Vagina (tissue), 2 donors: Measurements from ENCODE around the gene NSFL1C. TPM values are rescaled to one million over a fixed set of nuclear protein-coding genes. Genes with fewer than 3 reads are reported as not detected.

Experiments used
- DNase-seq, 2 donors: peaks; one replicate each; pipeline ENCODE4 v3.0.0-alpha.2; 2017; ENCODE audit errors: extremely low spot score in 2 of 2
- H3K27ac ChIP-seq: fragments of 200-600 bp; sonication (generic); one replicate; pipeline ENCODE4 v1.5.1; 2019
- H3K27me3 ChIP-seq: fragments of 200-600 bp; sonication (generic); one replicate; pipeline ENCODE4 v1.5.1; 2019
- H3K36me3 ChIP-seq, 2 donors: fragments of 200-600 bp; sonication (generic); one replicate each; pipeline ENCODE4 v1.5.1; 2017 to 2019
- H3K4me1 ChIP-seq: fragments of 200-600 bp; sonication (generic); one replicate; pipeline ENCODE4 v1.5.1; 2019
- H3K4me3 ChIP-seq, 2 donors: fragments of 200-600 bp; sonication (generic); 1 replicate in 1 of 2; 2 replicates in 1 of 2; pipeline ENCODE4 v1.5.1; 2016 to 2019
- H3K9me3 ChIP-seq: fragments of 200-600 bp; sonication (generic); one replicate; pipeline ENCODE4 v1.5.1; 2019
- POLR2A ChIP-seq, 2 donors: fragments of 450-650 bp; IDR thresholded peaks; one replicate each; pipeline ENCODE4 v1.6.1; 2017; ENCODE audit warnings: antibody characterized with exemption in 2 of 2, mild to moderate bottlenecking in 2 of 2, moderate library complexity in 2 of 2
- POLR2AphosphoS5 ChIP-seq, 2 donors: sonication (generic); formaldehyde crosslinking; IDR thresholded peaks; one replicate each; pipeline ENCODE4 v1.9.0; 2017; ENCODE audit warnings: antibody characterized with exemption in 2 of 2, mild to moderate bottlenecking in 2 of 2, low read depth in 1 of 2; ENCODE audit not compliant: insufficient read depth in 1 of 2
- intact Hi-C: fragments of 100-400 bp; cut with DNase I; formaldehyde crosslinking; loops from one replicate; pipeline ENCODE4 v1.15.1; 2023
- total RNA-seq: library from RNA; depleted of rRNA; stranded (reverse); fragments of >200 nt; gene quantifications from one replicate; pipeline ENCODE4 v1.2.3, GENCODE V29; 2016
- TF ChIP-seq, protein P1 (sequence below), 3 experiments: fragments of 450-650 bp in 2 of 3; fragments of 200-600 bp in 1 of 3; sonication (generic) in 1 of 3; IDR thresholded peaks; one replicate each; pipeline ENCODE4 v1.5.1; 2017 to 2019; ENCODE audit warnings: antibody characterized with exemption in 3 of 3, mild to moderate bottlenecking in 2 of 3, moderate library complexity in 2 of 3

Gene NSFL1C
- total RNA-seq, 1 donor from 2014 or later: 53.8 TPM

DNA sequence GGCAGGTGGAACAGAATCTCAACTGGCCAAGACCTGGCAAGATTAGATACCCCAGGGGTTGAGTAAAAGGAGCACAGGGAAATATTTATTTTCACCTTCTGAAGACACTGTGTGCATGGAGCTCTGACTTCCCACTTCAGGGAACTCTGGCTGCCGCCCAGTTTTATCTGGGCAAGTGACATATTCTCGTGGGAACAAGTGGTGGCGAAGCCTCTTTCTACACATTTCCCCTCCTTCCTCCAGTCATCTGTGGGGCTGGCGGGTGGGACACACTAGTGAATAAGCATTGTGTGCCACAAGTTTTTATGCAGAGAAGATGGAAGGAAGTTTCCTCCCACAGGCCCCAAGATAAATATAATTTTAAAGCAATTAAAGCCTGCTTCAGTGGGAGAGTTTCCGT lies 23.6 kb downstream of the NSFL1C start:
- intact Hi-C loops: no loop called here
- Histone ChIP-seq H3K4me3 (no peak overlapping the region), H3K9me3 (no peaks in the 10 kb centered on the region), H3K36me3 (peaks cover 9 to 70% of the 10 kb centered on the region in 2 donors), H3K27me3 (no peaks in the 10 kb centered on the region), H3K4me1 (no peaks in the 10 kb centered on the region), H3K27ac (no peak overlapping the region)
- TF ChIP-seq POLR2A (IDR thresholded peaks at IDR 0.05): no peak
- no peak for TF ChIP-seq POLR2AphosphoS5 (IDR thresholded peaks at IDR 0.05; ENCODE audit: insufficient read depth in 1 of 2, low read depth in 1 of 2)
- TF ChIP-seq, protein P1, sequence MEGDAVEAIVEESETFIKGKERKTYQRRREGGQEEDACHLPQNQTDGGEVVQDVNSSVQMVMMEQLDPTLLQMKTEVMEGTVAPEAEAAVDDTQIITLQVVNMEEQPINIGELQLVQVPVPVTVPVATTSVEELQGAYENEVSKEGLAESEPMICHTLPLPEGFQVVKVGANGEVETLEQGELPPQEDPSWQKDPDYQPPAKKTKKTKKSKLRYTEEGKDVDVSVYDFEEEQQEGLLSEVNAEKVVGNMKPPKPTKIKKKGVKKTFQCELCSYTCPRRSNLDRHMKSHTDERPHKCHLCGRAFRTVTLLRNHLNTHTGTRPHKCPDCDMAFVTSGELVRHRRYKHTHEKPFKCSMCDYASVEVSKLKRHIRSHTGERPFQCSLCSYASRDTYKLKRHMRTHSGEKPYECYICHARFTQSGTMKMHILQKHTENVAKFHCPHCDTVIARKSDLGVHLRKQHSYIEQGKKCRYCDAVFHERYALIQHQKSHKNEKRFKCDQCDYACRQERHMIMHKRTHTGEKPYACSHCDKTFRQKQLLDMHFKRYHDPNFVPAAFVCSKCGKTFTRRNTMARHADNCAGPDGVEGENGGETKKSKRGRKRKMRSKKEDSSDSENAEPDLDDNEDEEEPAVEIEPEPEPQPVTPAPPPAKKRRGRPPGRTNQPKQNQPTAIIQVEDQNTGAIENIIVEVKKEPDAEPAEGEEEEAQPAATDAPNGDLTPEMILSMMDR (IDR thresholded peaks at IDR 0.05): no peak
- DNase-seq: no peak

DNA sequence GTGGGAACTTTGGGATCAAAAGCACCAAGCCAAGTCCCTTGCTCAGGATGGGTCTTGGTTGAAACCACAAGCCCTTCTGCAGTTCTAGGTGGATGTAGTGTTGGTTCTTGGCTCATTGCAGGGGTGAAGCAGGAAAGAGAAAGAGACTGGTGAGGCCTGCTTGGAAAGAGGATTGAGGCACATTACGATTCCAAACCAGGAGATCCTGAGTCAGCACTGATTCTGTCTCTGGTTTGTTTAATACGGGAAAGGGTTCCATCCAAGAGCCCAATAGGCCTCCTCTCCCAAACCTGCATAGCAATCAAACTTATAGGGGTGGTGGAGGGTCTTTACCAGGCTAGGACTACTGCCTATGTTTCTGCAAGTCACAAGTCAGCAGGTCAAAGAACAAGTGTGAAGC lies 24.3 kb downstream of the NSFL1C start:
- Histone ChIP-seq H3K4me1 (no peaks in the 10 kb centered on the region), H3K27me3 (no peaks in the 10 kb centered on the region), H3K9me3 (no peaks in the 10 kb centered on the region), H3K36me3 (peaks cover 9 to 65% of the 10 kb centered on the region in 2 donors), H3K4me3 (no peak overlapping the region), H3K27ac (no peak overlapping the region)
- DNase-seq: no peak
- intact Hi-C loops: no loop called here
- TF ChIP-seq POLR2AphosphoS5 (IDR thresholded peaks at IDR 0.05; ENCODE audit: insufficient read depth in 1 of 2, low read depth in 1 of 2) (no peak), POLR2A (IDR thresholded peaks at IDR 0.05) (no peak)
- TF ChIP-seq, protein P1 (IDR thresholded peaks at IDR 0.05): no peak

DNA sequence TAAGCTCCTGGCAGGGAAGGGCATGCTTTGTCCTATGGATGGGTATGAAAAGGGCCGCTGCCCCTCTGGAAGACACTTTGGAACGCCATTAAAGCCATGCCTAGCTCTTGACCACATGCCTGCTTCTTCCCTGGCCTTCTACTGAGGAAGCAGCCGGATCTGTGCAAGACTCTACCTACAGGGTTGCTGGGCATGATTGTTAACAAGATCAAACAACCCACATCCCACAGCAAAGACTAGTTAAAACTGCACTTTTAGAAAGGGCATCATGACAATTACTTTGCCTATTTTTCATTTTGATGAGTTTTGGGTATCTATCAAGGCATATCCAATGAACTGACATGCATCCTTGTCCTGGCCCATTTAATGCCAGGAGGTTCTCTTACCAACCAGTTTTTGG lies 25.5 kb downstream of the NSFL1C start:
- DNase-seq: no peak
- Histone ChIP-seq H3K9me3 (no peaks in the 10 kb centered on the region), H3K4me3 (no peak overlapping the region), H3K27ac (no peak overlapping the region), H3K4me1 (no peaks in the 10 kb centered on the region), H3K36me3 (peaks cover 9 to 55% of the 10 kb centered on the region in 2 donors), H3K27me3 (no peaks in the 10 kb centered on the region)
- intact Hi-C loops: no loop called here
- no peak for TF ChIP-seq POLR2A (IDR thresholded peaks at IDR 0.05)
- TF ChIP-seq, protein P1 (IDR thresholded peaks at IDR 0.05): no peak

DNA sequence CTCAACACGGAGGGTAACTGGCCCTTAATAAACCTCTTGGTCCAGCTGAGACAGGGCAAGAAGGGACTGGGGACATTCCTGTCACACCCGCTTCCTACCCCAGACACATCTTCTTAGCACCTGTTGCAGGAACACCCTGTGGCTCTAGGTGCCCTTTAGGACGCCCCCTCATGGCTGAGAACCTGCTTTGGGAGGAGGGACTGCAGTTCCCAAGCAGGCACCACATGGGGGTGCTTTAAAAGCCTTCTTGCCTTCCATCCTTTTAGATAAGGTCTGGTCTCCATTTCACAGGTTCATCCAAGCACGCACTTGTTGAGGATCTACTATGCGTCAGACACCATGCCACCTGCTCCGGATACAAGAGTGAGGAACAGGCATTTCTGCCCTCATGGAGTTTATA lies 26.6 kb downstream of the NSFL1C start:
- intact Hi-C loops: no loop called here
- DNase-seq: no peak
- TF ChIP-seq POLR2AphosphoS5 (IDR thresholded peaks at IDR 0.05; ENCODE audit: insufficient read depth in 1 of 2, low read depth in 1 of 2): no peak
- no peak for TF ChIP-seq POLR2A (IDR thresholded peaks at IDR 0.05)
- TF ChIP-seq, protein P1 (IDR thresholded peaks at IDR 0.05): no peak
- no peak overlapping the region for H3K27ac ChIP-seq
- H3K4me3 ChIP-seq: no peak overlapping the region
- H3K9me3 ChIP-seq: no peaks in the 10 kb centered on the region
- H3K4me1 ChIP-seq: no peaks in the 10 kb centered on the region
- no peaks in the 10 kb centered on the region for H3K27me3 ChIP-seq
- H3K36me3 ChIP-seq: peaks cover 7 to 44% of the 10 kb centered on the region in 2 donors

DNA sequence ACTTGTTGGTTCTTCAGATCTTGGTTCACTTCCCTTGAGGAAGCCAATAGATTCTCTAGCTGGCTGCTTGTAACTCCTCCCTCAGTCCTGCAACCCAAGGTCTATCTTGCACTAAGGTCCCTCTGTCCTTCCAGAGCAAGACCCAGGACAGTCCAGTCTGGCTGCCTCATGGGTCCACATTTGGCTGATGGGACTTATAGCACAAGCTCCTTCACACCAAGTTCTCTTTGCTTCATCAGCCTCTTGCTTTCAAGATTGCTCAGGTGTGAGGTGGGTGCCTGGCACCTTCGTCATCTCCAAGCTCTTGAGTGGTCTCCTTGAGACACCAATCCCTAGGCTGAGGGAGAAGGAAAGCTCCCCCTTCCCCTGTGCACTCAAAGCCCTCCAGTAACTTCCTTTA lies 28.3 kb downstream of the NSFL1C start:
- no peak overlapping the region for H3K4me3 ChIP-seq
- TF ChIP-seq POLR2A (IDR thresholded peaks at IDR 0.05): no peak
- TF ChIP-seq POLR2AphosphoS5 (IDR thresholded peaks at IDR 0.05; ENCODE audit: insufficient read depth in 1 of 2, low read depth in 1 of 2): no peak
- TF ChIP-seq, protein P1 (IDR thresholded peaks at IDR 0.05): no peak
- no peaks in the 10 kb centered on the region for H3K9me3 ChIP-seq
- intact Hi-C loops: no loop called here
- DNase-seq: no peak
- H3K27ac ChIP-seq: no peak overlapping the region
- no peaks in the 10 kb centered on the region for H3K27me3 ChIP-seq
- H3K36me3 ChIP-seq: peaks cover 0 to 27% of the 10 kb centered on the region in 2 donors
- no peaks in the 10 kb centered on the region for H3K4me1 ChIP-seq
